Gastrocnemius medialis (tissue), 4 donors: Measurements from ENCODE around the gene AGFG2.

Source experiments
- POLR2A ChIP-seq, 2 donors: fragments of 450-650 bp; IDR thresholded peaks; one replicate each; pipeline ENCODE4 v1.6.1; 2017; ENCODE audit warnings: antibody characterized with exemption in 2 of 2, mild to moderate bottlenecking in 2 of 2, moderate library complexity in 2 of 2
- TF ChIP-seq, protein P1 (sequence below), 5 experiments: fragments of 450-650 bp in 3 of 5; fragments of 200-600 bp in 2 of 5; sonication (generic) in 2 of 5; IDR thresholded peaks in 4 of 5; conservative IDR thresholded peaks in 1 of 5; 1 replicate in 4 of 5; 2 replicates in 1 of 5; pipeline ENCODE4 v1.5.1; 2016 to 2019; ENCODE audit warnings: antibody characterized with exemption in 5 of 5, mild to moderate bottlenecking in 3 of 5, moderate library complexity in 3 of 5

DNA sequence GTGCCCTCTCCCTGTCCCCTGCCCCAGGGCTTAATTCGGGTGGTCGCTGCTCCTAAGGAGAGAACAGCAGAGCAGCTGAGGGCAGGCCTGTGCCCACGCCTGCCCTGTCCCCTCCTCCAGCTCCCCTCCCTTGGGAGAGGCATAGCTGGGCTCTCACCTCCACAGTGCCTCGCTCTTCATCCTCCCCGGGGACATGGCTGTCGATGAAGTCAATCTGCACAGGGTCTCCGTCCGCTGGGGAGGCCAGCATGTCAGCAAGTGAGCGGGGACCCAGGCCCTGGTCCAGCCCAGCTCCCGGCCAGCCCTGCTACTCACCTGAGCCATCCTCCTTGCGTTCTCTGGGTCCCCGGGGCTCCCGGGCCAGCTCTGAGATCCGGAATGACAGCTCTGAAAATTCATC is 38.5 kb downstream of the AGFG2 start:
- TF ChIP-seq, protein P1, sequence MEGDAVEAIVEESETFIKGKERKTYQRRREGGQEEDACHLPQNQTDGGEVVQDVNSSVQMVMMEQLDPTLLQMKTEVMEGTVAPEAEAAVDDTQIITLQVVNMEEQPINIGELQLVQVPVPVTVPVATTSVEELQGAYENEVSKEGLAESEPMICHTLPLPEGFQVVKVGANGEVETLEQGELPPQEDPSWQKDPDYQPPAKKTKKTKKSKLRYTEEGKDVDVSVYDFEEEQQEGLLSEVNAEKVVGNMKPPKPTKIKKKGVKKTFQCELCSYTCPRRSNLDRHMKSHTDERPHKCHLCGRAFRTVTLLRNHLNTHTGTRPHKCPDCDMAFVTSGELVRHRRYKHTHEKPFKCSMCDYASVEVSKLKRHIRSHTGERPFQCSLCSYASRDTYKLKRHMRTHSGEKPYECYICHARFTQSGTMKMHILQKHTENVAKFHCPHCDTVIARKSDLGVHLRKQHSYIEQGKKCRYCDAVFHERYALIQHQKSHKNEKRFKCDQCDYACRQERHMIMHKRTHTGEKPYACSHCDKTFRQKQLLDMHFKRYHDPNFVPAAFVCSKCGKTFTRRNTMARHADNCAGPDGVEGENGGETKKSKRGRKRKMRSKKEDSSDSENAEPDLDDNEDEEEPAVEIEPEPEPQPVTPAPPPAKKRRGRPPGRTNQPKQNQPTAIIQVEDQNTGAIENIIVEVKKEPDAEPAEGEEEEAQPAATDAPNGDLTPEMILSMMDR (IDR thresholded peaks at IDR 0.05 in 4 of 5, conservative IDR thresholded peaks at IDR 0.05 in 1 of 5): no peak
- TF ChIP-seq POLR2A (IDR thresholded peaks at IDR 0.05): no peak
